ENCODE data around the gene STX1A.

DNA sequence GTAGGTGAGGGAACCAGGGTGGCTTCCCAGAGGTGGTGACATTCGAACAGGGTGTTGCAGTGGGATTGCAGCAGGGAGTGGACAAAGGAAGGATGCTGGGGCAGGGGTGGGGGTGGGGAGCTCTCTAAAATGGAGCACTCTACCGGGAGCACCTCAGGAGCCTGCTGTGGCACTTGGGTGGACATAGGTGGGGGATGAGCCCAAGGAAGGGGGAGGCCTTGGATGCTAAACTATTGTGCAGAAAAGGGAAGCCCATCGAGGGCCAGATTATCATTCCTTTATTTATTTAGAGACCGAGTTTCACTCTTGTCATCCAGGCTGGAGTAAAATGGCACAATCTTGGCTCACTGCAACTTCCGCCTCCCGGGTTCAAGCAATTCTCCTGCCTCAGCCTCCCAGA, 3.3 kb upstream of the STX1A start:
- TF ChIP-seq ZC3H10 (CRISPR knock-in tag; IDR thresholded peaks at IDR 0.05) (no peak), TOX (CRISPR knock-in tag; IDR thresholded peaks at IDR 0.05; ENCODE audit: borderline replicate concordance) (no peak), RARB (CRISPR knock-in tag; IDR thresholded peaks at IDR 0.05) (no peak), BACH2 (CRISPR knock-in tag; IDR thresholded peaks at IDR 0.05; ENCODE audit: borderline replicate concordance) (no peak), ZNF565 (CRISPR knock-in tag; conservative IDR thresholded peaks at IDR 0.05; ENCODE audit: low read depth) (no peak)
- TF ChIP-seq, protein P1, sequence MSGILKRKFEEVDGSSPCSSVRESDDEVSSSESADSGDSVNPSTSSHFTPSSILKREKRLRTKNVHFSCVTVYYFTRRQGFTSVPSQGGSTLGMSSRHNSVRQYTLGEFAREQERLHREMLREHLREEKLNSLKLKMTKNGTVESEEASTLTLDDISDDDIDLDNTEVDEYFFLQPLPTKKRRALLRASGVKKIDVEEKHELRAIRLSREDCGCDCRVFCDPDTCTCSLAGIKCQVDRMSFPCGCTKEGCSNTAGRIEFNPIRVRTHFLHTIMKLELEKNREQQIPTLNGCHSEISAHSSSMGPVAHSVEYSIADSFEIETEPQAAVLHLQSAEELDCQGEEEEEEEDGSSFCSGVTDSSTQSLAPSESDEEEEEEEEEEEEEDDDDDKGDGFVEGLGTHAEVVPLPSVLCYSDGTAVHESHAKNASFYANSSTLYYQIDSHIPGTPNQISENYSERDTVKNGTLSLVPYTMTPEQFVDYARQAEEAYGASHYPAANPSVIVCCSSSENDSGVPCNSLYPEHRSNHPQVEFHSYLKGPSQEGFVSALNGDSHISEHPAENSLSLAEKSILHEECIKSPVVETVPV (CRISPR knock-in tag; IDR thresholded peaks at IDR 0.05): no peak
- TF ChIP-seq, protein P2, sequence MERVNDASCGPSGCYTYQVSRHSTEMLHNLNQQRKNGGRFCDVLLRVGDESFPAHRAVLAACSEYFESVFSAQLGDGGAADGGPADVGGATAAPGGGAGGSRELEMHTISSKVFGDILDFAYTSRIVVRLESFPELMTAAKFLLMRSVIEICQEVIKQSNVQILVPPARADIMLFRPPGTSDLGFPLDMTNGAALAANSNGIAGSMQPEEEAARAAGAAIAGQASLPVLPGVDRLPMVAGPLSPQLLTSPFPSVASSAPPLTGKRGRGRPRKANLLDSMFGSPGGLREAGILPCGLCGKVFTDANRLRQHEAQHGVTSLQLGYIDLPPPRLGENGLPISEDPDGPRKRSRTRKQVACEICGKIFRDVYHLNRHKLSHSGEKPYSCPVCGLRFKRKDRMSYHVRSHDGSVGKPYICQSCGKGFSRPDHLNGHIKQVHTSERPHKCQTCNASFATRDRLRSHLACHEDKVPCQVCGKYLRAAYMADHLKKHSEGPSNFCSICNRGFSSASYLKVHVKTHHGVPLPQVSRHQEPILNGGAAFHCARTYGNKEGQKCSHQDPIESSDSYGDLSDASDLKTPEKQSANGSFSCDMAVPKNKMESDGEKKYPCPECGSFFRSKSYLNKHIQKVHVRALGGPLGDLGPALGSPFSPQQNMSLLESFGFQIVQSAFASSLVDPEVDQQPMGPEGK (CRISPR knock-in tag; IDR thresholded peaks at IDR 0.05; ENCODE audit: borderline replicate concordance): no peak
- TF ChIP-seq, protein P3, sequence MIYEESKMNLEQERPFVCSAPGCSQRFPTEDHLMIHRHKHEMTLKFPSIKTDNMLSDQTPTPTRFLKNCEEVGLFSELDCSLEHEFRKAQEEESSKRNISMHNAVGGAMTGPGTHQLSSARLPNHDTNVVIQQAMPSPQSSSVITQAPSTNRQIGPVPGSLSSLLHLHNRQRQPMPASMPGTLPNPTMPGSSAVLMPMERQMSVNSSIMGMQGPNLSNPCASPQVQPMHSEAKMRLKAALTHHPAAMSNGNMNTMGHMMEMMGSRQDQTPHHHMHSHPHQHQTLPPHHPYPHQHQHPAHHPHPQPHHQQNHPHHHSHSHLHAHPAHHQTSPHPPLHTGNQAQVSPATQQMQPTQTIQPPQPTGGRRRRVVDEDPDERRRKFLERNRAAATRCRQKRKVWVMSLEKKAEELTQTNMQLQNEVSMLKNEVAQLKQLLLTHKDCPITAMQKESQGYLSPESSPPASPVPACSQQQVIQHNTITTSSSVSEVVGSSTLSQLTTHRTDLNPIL (CRISPR knock-in tag; IDR thresholded peaks at IDR 0.05; ENCODE audit: low read depth): no peak

Measured in SK-N-SH treated with all-trans-retinoic acid at 6 μM for 48 hours (cell line).